DMS114 treated with DMSO at 0.1 percent for 48 hours (cell line): ENCODE measurements around the gene RAPGEF4.

Experiments
- DNase-seq: peaks from one replicate; lab custom pipeline; 2025; ENCODE audit not compliant: unreplicated experiment; lab: John Stamatoyannopoulos, UW

Gene RAPGEF4

DNA sequence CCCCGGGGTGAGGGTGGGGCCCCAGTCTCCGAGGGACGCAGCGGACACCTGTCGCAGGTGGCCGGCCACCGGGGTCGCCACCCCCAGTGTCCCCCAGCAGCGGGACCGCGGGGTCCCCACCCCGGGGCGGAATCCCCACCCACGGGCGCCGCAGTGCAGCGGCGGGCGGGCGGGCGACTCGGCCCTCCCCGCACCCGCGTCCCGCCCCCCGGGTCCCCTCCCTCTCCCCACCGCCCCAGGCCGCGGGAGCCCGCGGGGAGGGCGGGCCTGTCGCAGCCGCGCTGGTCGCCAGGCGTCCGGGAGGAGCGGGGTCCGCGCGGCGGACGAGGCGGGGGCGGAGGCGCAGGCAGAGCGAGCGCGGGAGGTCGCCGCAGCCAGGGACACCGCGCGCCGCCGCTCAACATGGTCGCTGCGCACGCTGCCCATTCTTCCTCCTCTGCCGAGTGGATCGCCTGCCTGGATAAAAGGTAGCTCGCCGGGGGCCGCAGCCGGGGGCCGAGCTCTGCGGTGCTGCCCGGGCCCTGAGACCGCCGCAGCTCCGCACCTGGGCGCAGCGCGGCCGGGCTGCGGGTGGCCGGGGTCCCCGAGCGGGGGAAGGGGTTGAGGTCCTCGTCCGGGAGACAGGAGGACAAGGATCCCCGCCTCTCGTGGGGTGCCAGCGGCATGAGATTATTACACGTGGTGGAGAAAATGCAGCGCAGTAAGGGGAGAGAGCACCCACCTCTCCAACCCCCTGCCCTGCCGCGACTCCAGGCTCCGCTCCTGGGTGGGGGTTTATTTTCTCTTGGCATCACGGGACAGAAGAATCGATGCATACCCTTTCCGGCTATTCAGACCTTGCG is at the start of gene RAPGEF4:
Gene RAPGEF4, plus strand, starts transcription at position 264 of the 842 bp plus-strand sequence. Its CDS starts 139 bp downstream, at position 403.
- no peak for DNase-seq

DNA sequence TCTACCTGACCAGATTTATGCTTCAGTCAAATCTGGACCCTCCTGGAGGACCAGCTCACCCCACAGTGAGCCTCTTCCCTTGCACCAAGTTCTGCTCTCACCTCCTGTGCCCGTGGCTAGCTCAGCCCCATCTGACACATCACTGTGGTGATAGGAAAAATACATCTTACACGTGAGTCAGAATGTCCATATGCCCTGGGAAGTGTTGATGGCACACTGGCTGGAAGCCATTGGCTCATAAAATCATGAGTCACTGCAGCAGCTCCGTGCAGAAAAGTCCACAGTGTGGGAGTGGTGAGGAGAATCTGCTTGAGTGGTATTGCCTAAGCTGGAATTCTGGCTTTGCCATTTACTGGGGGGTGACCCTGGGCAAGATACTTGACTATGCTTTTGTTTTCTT is 42.6 kb upstream of the RAPGEF4 start:
- DNase-seq = no peak

DNA sequence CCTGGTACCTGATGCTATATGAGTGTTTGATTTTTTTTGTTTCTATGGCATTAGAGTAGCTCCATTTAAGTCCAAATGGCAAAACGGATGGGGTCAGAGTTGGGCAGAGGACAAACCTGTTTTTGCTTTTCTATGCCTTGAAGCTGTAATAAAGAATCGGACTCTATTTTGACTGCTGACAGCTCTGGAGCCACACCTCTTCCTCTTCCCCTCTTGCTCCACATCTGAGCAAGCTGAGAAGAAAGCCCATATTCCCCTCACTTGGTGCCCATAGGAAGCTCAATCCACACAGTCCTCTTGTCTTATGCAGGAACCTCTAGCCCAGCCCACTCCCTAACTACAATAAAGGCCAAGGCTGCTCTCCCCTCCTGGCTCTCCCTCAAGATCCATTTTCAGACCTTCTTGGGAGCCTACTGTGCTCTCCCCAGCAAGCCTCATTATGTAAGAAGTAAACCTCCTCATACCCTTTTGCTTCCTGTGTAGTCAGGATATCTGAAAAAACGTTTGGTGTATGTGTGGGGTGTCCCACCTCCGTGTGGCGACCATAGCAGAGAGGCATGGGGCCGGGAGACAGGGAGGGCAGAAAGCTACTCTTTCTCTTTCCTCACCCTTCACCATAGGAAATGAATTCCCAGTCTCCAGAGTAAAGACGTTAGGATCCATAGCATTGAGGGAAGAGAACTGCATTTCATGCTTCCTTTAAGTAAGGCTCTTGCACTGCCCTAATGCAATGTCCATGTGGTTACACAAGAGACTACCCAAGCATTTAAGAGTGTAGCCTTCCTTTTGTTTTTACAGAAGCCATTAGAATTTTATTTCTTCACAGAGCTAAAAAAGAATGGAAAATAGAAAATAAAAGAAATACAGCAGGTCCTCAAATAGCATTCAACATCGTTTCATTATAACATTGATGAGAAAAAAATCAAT is 41.9 kb upstream of the RAPGEF4 start:
- DNase-seq = no peak

DNA sequence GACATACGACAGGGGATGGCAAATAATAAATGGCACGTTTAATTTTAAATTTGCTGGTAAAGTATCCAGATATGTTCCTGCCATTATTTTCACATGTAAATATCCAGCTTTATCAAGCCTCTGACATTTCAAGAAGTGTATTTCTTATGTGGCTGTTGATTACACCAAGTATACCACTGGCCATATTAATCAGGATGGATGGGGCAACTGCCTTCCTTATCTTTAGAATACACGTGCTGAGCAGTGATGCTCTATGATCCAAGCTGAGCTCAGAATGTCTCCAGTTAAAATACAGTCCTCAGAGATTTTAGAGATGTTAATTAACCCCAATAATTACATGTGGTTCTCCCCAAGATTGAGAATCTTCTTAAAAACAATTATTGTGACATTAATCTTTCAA is 38.3 kb upstream of the RAPGEF4 start:
- no peak for DNase-seq

DNA sequence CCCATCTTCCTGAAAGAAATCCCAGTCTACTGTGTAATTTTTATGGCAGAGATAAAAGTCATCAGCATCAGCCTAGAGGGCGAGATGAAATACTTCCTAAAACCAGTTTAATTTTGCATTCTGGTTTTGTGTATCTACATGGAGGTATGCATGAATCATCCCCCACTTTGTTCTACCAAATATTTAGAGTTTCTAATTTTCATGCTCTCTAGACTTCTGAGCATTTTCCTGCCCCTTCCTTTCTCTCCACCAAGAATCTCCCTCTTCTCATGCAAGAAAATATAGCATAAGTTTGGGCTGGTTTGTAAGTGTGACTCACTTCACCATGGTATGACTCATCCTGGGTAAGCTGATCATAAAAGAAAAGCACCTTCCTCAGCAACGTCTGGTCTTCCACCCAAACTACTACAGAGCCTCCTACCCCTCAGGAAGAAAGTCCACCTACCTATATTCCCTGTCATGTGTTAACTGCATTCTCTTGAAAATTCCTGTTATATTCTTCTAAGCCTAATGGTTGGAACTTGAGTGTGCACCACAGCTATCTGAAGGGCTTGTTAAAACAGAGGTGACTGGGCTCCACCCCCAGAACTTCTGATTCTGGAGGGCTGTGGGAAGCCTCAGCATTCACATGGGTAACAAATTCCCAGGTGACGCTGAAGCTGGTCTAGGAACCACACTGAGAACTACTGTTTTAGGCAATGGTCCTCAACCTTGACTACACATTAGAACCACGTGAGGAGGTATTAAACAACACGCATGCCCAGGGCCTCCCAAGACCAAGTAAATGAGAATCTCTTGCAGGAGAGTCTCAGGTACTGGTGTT is 37.4 kb upstream of the RAPGEF4 start:
- no peak for DNase-seq

DNA sequence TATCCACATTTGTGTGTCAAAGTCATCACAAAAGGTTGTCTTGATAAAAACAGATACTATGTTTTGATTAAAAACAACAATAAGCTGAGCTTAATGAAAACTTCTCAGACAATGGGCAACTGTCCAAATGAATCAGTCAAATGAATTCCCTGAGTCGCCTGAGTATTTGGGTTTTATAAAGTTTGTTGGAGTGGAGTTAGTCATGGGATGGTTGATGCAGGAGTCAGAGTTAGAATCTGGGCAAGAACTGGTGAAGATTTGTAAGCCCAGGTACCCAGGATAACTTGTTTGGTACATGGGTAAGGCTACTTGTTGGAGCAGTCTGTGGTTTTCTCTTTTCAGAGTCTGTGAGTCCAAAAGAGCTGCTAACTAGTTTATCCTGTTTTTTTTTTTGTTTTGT is 34.4 kb upstream of the RAPGEF4 start:
- no peak for DNase-seq

DNA sequence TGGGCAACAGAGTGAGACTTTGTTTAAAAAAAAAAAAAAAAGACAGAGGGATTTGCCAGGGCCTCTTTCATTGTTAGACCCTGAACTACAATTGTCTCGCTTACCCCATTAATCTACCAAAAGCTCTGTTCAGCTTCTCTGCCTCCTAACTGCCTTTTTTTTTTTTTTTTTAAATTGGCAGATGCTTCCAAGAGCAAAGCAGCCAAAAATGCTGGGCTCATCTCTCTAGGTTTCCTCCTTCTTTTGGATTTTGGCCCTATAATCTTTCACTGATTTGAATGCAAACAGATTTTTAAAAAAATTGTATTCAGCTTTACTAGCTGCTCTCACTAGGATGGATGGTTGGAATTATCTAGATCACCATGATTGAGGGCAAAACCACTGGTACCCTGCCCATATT is 33.2 kb upstream of the RAPGEF4 start:
- DNase-seq = no peak

DNA sequence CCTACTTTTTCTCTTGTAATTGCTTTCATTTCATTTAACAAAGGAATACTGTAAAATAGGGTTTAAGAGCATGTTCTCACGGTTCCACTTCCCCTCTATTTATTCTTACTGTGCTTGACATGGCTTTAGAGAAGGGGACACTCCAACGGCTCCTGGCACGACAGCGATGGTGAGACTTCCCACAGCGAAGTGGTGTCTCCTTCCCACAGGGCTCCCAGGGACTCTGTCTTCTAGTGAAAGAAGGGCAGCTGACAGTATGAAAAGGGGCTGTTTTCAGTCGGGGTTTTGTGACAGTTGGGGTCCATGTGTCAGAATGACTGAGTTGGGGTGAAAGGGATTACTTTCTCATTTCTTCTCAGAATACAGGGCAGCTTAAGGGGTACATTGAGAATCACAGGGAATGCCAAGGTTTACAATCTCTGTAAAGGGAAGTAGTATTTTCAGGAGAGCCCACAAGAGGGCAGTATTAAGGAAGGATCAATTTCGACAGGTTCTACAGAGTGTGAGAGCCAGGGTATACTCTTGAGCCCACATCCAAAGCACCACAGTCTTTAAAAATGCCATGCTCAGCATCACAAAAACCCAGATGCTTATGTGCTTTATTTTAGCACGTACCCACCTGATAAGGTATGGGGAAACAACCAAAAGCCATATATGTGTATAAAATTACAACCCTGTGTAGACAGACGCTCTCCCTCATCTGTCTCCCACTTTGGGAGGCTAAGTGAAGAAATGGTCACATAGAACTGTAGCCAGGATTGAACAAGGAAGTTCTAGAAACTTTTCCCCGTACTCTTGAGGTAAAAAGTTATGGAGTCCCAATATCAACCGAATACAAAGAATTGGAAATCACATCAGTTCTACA is 31.3 kb upstream of the RAPGEF4 start:
- DNase-seq = no peak

DNA sequence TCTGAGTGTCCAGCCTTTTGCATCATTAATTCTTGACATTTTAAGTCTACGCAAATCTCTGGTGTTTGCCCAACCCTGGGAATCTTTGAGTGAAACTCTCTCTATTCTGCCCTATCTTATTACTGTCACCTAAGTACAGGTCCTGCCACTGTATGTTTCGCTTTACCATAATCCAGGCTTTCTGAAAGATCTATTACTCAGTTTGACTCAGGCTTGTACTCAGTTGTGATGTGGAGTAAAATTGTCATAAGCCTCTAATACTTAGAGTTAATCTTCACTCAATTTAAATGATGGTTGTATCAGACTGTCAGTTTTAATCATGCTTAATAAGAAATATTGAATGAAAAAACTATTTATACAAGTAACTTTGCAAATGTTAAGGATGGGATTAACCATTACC is 30.3 kb upstream of the RAPGEF4 start:
- DNase-seq = no peak

DNA sequence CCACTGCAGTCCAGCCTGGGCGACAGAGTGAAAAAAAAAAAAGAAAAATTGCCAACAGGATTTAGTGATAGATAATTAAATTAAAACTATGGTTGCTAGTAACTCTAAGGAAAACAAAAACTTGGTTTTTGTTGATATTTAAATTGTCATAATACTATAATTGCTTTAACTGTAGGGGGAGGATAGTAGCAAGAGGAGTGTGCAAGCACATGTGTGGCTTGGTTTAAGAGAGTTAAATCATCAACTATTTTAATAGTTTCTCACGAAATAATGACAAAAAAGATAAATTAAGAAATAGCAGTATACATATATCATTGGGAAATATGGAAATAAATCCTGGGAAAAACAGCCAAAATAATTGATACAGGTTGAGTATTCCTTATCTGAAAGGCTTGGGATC is 27.4 kb upstream of the RAPGEF4 start:
- DNase-seq = no peak

DNA sequence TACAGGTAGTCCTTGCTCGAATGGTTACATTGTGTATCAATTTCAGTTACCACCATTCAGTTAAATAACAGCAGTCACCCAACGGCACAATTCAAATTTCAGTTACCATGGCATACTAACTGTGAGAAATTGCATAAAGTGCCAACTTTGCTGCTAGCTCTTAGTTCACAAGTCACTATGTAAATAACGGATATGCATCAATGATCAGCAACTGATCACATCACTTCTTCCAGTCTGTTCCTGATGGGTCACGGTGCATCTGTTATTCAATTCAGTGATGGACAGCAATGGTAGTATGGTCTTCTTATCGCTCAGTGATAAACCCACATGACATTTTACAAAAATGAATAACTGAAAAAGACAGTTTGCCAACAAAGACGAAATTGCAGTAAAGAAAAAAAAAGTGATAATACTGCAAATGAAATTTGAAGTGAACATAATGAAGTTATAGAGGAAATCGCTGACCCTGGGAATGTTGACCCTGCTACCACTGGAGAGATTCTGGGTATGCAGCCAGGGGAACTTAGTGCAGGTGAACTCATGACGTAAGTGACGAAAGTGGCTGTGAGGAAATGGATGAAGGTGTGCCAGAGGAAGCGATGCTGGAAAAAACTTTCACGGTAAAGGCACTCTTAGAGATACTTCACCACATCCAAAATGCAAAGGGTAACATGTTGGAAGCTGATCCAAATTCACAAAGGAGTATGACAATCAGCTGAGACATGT is 25.9 kb upstream of the RAPGEF4 start:
- no peak for DNase-seq

DNA sequence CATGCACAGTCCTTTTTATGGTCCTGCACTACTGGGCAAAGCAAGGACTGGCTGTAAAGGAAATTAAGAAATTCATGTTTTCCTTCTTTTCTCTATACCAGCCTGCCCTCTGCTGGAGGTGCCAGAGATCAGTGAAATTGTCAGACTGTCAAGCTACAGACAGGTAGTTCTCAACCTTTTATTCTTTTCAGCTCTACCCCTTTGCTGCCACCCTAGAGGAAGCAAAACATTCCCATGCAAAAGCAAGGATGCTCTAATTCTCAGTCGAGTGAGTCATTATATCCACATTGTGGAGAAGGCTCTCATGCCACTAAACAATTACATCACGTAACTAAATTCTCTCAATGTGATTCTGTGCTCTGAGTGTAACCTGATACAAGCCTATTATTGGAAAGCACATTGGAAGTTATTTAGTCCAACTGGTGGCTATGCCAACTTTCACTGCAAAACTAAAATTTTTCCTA is 25.0 kb upstream of the RAPGEF4 start:
- DNase-seq = peak; percentile 14

DNA sequence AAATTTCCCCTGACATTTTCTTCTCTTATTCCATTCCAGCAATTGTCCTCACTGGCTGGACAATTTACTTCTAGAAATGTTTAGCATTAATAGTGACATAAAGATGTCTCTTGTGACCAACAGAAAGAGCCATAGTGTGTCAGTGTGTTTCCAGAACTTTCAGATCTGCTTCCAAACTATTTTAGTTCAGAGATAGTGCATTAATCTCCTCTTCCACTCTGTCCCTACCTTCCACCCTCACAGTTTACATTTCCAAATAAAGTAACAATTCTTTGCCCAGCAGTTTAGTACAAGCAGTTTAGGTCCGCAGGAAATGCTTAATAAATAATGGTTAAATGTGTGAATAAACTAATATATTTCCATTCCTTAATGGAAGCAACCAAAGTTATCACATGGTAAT is 24.5 kb upstream of the RAPGEF4 start:
- no peak for DNase-seq

DNA sequence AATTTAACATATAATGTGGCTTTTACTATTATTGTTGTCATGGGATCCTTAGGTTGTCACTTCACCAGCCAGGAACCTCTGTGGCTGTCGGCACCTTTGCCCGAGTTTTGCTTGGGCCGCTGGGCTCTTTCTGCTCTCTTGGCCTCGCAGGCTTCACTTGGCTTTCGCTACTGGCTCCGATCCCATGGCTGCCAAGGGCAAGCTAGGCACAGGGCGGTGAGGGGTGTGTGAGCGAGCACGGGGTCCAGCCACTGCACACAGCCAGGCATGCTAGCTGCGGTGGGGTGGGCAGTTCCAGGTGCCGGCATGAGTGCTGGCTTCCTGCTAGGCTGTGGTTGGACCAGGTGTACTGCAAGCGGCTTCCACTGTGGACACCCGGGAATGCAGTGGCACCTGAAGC is 23.4 kb upstream of the RAPGEF4 start:
- DNase-seq = no peak

DNA sequence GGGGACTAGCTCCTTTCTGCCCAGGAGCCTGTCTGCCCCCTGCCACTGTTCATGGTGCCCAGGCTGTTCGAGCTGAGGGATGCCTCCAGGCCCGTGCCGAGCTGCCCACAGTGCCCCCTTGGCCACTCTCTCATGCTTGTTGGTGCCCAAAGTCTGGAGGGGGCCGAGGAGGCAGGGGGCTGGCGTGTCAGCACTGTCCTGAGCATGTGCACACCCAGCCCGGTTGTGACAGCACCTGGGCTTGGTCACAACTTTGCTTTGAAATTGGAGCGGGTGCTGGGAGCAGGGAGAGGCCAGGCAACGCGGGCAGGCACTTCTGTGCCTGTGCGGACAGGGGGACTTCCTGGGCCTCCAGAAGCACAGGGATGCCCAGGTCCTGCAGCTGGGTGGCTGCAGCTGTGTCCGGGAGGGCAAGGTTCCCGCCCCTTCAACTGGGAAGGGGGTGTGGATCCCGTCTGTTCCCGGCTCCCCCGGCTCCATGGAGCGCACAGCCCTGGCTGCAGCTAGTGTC is 22.2 kb upstream of the RAPGEF4 start:
- DNase-seq = no peak

DNA sequence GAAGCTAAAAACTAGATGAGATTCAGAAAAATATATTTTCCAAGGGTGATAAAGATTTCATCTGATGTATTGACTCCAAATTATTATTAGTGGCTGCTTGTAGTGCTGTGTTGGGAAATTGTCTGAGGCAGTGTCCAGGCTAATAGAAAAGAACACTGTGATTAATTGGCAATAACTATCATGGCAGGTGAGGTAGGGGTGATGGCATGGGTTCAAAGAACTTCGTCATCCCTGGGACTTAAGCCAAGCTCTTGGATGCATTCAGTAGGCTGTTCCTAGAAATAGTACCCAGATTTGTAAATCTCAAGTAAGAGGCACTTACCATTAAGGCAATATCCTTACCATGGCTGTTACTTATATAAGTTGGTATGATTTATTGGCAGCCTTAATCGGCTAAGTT is 13.2 kb upstream of the RAPGEF4 start:
- no peak for DNase-seq

DNA sequence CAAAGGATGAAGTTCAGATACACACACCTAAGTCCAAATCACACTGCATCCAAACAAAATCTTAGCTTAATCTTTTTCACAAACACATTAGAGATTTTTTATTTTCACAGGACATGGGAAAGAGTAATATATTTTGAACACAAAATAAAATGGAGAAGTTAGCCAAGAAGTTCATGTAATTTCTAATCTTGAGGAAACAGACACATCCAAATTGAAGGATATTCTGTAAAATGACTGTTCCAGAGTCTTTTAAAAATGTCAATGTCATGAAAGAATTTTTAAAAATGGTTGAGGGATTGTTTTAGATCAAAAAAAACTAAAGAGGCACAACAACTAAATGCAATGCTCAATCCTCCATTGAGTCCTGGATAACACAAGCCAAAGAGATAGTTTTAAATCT is 12.4 kb upstream of the RAPGEF4 start:
- DNase-seq = no peak

DNA sequence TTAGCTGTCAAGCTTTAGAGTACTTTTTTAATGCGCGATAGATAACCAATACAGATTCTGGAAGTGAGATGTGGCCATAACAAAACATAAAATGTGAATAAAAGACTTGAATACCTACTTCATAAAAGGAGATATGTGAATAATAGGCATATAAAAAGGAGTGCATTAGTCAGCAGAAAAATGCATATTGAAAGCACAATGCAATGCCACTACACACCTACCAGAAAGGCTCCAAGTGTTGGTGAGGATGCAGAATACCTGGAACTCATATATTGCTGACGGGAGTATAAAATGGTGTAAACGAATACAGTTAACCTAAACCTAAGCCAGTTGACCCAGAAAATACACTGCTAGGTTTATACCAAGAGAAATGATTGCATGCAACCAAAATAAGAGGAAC is 10.9 kb upstream of the RAPGEF4 start:
- DNase-seq = no peak

DNA sequence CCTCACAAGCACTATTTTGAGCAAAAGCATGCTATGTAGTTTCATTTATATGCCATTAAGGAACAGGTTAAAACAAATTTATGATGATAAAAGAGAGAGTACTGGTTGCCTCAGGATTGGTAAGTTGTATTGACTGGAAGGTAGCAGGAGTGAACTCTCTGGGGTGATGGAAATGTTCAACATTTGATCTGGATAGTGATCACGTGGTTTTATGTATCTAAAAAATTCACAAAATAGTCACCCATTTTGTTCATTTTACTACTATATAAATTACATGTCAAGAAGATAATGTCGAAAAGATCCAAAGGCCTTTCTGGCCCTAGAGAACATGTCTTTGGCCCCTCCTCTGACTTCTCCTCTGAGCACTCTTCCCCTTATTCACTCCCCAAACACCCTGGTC is 10.4 kb upstream of the RAPGEF4 start:
- no peak for DNase-seq
